ENCODE results near the gene TXNDC12.
A peak's percentile ranks its signal among the peaks of the same experiment; 100 is the strongest.
"Not testable (repeated sequence)": the region's sequence is repeated elsewhere in the genome, so short reads cannot be mapped to it uniquely, and the experiment has no call there.

TXNDC12 gene

DNA sequence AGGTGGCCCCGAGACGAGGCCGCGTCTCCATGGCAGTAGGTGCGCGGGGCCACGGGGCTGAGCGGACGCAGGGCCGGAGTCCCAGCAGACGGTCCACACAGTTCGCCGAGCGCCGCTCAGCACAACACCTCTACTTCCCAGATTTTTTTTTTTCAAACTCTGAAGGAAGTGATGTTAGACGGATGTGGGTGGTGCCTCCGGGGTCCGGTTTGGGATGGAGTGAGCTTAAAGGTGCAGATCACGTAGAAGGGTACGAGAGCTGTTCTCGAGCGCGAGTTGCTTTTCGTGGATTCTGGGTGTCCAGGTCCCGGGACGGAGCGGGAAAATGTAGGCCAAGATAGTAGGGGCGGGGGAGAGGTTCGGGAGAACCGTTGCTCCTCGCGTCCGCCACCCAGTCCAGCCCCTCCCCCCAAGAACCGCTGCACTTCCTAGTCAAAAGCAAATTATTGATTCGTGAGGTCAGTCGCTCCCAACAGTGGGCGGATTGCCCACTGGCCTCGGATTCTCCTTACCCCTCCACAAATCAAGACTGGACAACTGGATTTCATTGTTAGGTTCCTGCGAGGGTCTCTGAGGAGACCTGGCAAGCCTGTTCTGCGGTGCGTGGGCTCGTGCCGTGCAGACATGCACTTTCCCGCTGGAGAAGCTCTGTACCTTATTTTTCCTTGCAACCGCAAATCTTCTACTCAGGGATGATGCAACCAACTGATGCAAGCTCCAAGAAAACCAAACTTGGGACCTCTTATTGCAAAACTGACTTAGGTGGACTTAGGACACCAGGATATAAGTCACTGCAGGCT, at the start of gene TXNDC12:
TXNDC12 (minus strand) TSS at position 126 of the 800 bp plus-strand sequence; CDS start at position 31, 95 bp downstream.
- peak; percentile 89 for DNase-seq

DNA sequence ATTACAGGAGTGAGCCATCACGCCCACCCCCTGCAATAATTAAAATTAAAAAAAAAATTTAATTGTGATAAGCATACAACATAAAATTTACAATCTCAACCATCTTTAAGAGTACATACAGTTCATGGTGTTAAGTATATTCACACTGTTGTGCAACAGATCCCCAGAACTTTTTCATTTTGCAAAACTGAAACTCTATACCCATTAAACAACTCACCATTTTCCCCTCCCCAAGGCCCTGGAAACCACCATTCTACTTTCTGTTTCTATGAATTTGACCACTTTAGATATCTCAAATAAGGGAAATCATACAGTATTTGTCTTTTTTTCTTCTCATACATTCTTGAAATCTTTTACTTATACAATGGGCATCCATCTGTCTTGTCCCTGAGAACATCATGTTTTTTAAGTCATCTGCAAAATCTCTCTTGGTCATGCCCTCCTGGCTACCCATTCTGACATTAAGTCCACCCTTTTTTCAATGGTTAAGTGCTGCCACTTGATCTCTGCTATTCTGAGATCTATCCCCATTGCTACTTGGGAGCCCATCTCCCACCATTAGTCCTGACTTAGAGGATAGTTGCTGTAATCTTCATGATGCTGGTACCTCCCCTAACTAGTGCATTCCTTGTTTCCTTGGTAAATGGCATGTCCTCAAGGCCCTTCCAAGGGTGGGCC, 47.5 kb upstream of the TXNDC12 start:
- no peak for DNase-seq

DNA sequence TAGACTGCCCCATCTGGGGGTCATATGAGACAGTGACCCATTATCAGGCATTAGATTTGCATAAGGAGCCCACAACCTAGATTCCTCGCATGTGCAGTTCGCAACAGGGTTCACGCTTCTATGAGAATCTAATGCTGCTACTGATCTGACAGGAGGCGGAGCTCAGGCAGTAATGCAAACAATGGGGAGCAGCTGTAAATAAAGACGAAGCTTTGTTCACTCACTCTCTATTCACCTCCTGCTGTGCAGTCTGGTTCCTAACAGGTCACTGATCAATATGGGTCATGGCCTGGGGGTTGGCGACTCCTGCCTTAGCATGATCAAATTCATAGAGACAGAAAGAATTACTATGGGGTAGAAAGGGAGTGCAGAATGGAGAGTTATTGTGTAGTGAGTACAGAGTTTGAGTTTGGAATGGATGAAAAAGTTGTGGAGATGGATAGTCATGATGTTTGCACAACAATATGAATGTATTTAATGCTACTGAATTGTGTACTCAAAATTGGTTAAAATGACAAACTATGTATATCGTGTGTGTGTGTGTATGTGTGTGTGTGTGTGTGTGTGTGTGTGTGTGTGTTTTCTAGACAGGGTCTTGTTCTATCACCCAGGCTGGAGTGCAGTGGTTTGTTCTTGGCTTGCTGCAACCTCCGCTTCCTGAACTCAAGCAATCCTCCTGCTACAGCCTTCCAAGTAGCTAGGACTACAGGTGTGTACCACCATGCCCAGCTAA, 43.3 kb upstream of the TXNDC12 start:
- DNase-seq, result peak; percentile 10

DNA sequence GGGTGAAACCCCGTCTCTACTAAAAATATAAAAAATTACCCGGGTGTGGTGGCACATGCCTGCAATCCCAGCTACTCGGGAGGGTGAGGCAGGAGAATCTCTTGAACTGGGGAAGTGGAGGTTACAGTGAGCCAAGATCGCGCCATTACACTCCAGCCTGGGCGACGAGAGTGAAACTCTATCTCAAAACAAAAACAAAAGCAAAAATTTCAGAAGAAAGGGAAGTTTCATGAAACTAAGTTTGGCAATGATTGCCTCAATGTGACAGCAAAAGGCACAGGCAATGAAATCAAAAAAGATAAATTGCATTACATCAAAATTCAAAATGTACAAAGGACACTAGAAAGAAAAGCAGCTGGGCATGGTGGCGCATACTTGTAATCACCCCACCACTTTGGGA, 41.2 kb upstream of the TXNDC12 start:
- no peak for DNase-seq

DNA sequence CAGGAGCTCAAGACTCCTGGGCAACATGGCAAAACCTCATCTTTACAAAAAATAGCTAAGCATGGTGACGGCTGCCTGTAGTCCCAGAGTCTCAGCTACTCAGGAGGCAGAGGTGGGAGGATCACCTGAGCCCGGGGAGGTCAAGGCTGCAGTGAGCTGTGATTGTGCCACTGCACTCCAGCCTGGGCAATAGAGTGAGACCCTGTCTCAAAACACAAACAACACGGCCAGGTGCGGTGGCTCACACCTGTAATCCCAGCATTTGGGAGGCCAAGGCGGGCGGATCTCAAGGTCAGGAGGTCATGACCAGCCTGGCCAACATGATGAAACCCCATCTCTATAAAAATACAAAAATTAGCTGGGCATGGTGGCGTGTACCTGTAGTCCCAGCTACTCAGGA, 39.3 kb upstream of the TXNDC12 start:
- not testable (repeated sequence) for DNase-seq

DNA sequence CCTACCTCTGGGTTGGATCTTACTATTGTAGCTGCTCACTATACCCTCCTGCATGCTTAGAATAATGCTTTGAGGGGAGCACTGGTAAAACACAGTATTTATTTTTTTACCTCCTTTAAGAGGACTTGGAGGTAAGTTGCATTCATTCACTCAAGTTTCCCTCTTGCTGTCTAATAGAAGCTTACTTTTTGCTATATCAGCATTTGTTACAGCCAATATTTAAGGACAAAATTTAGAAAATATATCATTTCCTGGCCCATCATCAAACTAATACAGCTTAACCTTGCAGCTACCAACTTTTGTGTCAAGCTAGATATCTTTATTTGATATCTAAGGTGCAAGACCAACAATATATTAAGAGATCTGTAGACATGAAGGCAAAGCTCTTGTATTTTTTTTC, 32.9 kb upstream of the TXNDC12 start:
- not testable (repeated sequence) for DNase-seq

DNA sequence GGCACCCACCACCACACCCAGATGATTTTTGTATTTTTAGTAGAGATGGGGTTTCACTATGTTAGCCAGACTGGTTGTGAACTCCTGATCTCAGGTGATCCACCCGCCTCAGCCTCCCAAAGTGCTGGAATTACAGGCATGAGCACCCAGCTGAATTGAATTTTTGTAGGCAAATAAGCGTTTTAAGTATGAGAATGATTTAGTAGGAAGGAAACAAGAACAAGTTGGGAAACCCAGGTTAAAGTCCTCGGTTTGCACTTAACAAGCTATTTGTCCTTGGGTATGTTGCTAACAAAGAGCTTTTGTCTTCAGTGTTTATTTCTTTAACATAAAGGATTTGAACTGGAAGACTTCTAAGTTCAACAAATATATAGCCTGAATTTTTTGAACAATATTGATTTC, 25.0 kb upstream of the TXNDC12 start:
- DNase-seq, result no peak

DNA sequence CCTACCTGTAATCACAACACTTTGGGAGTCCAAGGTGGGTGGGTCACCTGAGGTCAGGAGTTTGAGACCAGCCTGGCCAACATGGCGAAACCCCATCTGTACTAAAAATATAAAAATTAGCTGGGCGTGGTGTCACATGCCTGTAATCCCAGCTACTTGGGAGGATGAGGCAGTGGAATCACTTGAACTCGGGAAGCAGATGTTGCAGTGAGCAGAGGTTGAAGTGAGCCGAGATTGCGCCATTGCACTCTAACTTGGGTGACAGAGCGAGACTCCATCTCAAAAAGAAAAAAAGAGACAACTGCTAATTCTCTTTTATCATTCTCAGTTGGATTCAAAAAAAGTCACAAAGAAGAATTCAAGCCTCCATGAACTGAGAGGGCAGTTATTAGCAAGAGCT, 22.3 kb upstream of the TXNDC12 start:
- DNase-seq, result not testable (repeated sequence)

DNA sequence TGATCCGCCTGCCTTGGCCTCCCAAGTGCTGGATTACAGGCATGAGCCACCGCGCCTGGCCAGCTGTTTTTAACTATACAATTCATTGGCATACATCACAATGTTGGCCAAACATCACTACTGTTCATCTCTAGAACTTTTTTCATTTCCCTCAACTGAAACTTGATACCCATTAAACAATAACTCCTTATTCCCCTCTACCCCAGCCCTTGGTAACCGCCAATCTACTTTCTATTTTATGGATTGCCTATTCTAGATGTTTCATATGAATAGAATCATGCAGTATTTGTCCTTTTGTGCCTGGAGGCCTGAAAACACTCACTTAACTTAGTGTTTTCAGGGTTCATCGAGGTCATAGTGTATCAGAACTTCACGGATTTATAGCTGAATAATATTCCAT, 17.3 kb upstream of the TXNDC12 start:
- no peak for DNase-seq

DNA sequence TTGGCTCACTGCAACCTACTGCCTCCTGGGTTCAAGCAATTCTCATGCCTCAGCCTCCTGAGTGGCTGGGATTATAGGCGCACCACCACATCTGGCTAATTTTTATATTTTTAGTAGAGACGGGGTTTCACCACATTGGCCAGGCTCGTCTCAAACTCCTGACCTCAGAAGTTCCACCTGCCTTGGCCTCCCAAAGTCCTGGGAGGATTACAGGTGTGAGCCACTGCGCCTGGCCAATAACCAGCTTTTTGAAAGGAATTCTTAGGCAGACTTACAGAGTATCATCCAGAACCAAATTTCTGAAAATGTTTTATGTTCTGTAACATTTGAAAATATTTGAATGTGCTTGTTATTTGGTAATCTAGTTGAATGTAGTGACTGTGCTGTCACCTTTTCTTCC, 15.7 kb upstream of the TXNDC12 start:
- DNase-seq, result no peak

DNA sequence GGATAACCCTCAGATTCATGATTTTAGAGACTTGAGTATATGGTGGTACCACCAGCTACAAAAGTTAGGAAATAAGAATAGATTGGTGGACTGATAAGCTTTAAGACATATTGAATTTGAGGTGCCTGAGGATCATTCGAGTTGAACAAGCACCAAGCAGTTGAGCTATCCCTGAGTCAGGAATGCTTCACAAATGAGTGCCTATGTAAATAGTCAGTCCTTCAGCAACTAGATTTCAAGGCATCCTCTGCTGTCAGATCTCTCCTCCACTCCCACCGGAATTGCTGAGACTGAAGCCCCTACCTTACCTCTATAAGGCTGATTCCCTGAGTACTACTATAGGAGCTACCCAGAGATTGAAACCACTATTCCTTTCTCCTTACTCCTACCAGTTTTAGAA, 8.2 kb upstream of the TXNDC12 start:
- no peak for DNase-seq

DNA sequence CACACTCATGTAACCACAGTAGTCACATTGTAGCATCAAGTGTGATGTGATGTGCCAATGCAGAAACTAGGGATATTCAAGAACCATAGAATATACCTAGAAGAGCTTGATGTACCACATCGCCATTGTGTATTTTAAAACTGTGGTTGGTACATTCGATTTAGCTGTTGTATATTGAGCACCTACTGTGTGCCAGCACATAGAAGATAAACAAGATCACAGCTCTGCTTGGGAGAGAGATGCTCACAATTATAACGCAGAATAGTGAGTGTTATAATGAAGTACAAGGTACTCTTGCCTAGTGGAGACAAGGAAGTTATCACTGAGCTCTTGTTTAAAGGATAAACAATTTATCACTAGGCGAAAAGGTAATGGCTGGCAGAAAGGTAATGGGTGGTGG, 5.8 kb upstream of the TXNDC12 start:
- DNase-seq, result no peak

DNA sequence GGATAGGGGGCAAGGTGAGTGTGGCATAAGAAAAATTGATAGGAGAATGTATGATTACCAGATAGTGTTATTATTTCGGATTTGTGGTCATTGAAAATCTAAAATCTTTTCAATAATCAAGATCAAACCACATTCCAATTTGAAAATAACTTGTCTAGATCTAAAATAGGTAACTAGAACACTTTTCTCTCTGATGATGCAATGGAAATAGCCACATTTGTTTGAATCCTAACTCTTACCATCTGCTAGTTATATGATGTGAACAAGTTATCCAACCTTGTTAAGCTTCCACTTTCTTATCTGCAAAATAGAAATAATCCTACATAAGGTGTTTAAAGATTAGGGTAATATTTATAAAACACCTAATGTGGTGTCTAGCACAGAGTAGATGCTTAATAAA, 4.9 kb upstream of the TXNDC12 start:
- no peak for DNase-seq

DNA sequence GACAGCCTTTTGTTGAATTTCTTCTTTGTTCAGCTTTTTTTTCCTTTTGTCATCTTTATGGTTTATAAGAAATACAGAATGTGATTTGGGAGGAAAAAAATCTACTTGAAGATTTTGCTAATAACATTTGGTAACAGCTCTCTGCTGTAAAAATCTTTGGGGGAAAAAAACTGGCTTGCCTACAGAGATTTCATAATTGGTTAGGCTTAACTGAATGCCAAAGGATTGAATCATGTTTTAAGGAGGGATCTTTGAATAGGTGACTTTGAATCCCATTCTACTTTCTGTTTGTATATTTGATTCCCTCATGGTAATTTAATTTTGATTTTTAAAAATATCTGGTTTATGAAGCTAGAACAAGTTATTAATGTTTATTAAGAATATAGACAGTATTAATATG, 4.3 kb upstream of the TXNDC12 start:
- no peak for DNase-seq

DNA sequence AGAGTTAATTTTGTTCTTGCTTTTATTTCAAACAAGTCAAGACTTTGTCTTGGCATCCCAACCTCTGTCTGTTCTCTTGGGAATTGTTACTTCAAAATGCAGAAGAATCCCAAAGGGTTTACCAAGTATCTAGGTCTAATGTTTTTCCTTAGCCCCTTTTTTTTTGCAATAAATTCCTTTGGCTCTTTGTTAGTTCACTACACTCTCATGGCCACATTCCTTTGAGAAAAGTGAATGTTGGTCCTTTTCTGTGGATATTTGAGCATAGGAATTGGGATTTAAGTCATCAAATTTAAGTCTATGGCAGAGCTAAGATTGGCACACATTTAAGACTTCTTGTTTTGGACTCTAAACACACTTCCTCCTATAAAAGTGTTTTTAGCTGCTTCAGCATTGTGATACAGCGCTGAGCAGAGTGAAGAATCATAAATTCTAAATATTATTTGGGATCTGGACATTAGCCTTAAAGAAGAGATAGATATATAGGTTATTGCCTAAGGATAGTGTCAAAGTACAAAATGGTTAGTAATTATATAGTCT, 3.0 kb upstream of the TXNDC12 start:
- no peak for DNase-seq

DNA sequence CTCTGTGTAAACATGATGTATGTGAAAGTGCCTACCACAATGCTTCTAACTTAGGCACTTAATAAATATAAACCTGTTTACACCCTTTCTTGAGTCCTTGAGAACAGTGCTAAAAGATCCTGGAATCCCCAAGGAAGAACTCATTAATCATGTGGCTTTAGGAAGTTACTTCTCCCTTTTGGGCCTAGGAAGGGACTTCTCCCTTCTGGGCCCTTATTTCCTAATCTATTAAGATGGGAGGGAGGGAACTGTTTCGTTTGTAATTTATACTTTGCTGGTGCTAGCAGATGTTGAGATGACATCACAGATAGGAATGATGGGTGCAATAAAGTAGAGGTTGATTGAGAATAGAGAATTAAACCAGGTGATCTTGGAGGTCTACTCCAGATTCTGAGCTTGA, 2.3 kb upstream of the TXNDC12 start:
- DNase-seq, result no peak

DNA sequence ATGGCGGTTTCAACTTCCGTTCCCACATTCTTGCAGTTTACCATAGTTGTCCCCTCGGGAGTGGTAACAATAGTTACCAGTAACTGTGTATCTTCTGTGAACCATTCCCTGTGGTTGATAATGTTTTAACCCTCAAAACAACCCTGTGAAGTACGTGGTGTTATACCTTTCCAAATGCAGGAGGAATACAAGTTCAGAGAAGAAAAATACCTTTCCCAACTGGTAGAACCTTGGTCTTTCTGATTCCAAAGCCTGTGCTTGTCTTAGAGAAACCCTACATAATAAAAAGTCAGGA, 1.9 kb upstream of the TXNDC12 start:
- no peak for DNase-seq

DNA sequence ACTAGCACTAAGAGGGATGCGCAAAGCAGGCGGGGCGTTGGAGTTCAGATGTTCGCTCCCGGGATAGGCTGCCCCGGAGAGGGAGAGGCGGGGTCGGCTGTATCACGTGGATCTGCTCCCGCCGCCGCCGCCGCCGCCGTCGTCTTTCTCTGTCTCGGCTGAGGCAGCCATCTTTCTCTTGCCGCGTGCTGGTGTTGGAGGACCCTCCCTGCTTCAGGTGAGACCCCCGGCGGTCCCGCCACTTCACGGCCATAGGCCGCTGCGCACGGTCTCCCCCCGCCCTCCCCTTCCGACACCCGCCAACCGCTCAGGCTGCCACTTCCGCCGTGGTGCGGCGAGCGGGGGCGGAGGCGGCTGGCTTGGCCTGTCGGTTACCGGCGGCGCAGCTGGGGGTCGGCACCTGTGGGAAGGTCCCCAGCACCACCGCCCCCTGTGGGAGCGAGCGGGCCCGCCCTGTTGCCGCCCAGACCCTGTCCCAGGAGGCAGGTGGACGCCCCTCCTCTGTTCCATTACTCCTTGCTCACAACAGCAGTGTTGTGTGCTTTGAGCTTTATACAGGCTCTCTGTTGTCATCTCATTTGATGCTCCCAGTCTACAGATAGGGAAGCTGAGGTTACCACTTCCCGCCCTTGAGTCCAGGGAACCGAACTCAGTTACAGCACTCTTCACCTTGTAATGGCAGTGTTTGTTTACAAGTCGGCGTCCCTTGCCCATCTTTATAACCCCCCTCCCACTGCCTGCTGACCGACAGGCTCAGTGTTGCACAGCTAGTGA, 1.4 kb upstream of the TXNDC12 start, which contains the start of gene BTF3L4:
BTF3L4 (plus strand) TSS at position 133 of the 774 bp plus-strand sequence. CDS start 3,553 bp downstream, outside the sequence.
- DNase-seq, result peak; percentile 93

DNA sequence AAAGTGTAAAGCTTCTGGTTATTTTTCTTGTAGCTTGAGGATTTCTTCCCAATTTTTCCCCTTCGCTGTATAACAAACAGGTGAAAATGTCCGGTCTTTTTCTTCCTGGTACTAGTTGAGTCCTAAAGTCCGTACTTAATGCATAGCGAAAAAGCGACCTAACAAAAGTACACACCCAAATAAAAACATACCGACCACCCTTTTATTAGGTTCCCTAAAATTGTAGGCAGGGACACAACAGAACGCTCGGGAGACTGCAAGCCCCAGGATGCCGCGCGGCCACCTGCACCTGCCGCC, 823 bp upstream of the TXNDC12 start:
- no peak for DNase-seq

DNA sequence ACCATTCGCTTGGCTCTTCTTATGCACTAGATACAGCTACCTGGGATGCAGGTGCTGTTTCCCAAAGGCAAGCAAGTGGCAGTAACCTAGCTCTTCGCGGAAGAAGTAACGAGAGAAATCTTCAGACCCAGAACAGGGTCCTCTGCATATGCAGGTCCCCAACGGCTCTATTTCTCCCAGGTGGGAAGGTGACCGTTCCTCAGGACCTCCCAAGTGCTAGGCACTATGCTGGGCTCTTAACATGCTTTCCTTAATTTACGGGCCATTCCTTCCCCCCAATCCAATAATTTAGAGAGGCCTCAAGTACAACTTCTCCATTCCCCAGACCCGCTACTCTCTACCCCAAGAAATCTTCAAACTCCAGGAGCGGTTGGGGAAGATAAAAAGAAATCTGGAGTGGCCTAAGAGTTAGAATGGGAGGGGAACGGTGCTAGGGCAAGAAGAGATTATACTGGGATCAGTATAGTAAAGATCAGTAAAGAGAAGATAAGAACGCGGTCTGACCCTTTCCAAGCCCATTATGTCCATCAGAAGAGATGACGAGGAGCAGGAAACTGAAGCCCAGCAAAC, 410 bp downstream of the TXNDC12 start:
- no peak for DNase-seq

DNA sequence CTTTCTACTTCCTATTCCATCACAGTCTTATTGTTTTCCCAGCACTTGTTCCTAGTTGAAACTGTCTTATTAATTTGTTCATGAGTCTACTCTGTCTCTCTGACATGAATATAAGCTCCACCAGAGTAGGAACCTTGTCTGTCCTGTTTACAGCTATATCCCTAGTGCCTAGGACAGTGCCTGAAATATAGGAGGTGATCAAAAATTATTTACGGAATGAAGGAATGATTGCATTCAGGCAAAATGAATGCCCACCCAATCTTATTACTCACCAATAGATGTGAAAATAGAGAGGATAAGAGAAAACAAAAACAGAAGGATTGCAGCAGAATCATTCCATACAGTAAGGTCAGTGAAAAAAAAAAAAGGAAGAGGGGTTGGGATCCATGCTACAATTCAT, 1.1 kb downstream of the TXNDC12 start:
- DNase-seq, result no peak

DNA sequence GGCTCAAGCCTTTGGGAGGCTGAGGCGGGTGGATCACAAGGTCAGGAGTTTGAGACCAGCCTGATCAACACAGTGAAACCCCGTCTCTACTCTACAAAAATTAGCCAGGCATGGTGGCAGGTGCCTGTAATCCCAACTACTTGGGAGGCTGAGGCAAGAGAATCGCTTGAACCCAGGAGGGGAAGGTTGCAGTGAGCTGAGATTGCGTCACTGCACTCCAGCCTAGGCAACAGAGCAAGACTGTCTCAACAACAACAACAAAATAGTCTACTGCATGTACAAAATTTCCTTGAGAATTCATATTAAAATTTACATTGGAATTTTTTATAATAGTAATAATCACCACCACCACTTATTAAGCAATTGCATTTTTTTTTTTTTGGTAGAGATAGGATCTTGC, 5.7 kb downstream of the TXNDC12 start:
- DNase-seq, result not testable (repeated sequence)
